HFFc6 (cell line): ENCODE data around the gene ATXN1. TPM values are rescaled to one million over a fixed set of nuclear protein-coding genes. Genes with fewer than 3 reads are reported as not detected.
"Not testable (repeated sequence)": the region's sequence is repeated elsewhere in the genome, so short reads cannot be mapped to it uniquely, and the experiment has no call there.

ENCODE experiments used
- DNase-seq: peaks from one replicate; pipeline ENCODE4 v3.0.0-alpha.2; 2018
- H3K27ac Mint-ChIP-seq: 2 replicates; pipeline ENCODE4 v1.8.0; 2020; ENCODE audit warnings: mild to moderate bottlenecking, mixed read lengths
- H3K27me3 Mint-ChIP-seq: 2 replicates; pipeline ENCODE4 v1.8.0; 2021; ENCODE audit warnings: mild to moderate bottlenecking, moderate library complexity, mixed read lengths; ENCODE audit not compliant: insufficient read depth
- H3K36me3 Mint-ChIP-seq: 2 replicates; pipeline ENCODE4 v1.8.0; 2021; ENCODE audit warnings: low read depth, mixed read lengths
- H3K4me1 Mint-ChIP-seq: 2 replicates; pipeline ENCODE4 v1.8.0; 2020; ENCODE audit warnings: low read depth, mixed read lengths
- H3K4me3 Mint-ChIP-seq: 2 replicates; pipeline ENCODE4 v1.8.0; 2020; ENCODE audit warnings: mild to moderate bottlenecking, moderate library complexity, mixed read lengths
- H3K9me3 Mint-ChIP-seq: 2 replicates; pipeline ENCODE4 v1.8.0; 2020; ENCODE audit warnings: mild to moderate bottlenecking, mixed read lengths
- total RNA-seq, 6 experiments: library from RNA; stranded (reverse); fragmentation: NEBNext Ultra II Directional; extraction: Animal tissue kit (Norgen Biotek cat#: 25700); gene quantifications; 2 replicates in 1 of 6; 3 replicates in 5 of 6; pipeline ENCODE4 v1.2.3, GENCODE V29; 2021
- TF ChIP-seq, protein P1 (sequence below): fragments of 200-600 bp; sonication (generic); IDR thresholded peaks from 2 replicates; pipeline ENCODE4 v1.5.0; 2021; ENCODE audit warnings: antibody characterized with exemption, mild to moderate bottlenecking

ATXN1 gene
- total RNA-seq, 6 experiments from 2014 or later = 28.2 to 41.5 (median 30.5) TPM

DNA sequence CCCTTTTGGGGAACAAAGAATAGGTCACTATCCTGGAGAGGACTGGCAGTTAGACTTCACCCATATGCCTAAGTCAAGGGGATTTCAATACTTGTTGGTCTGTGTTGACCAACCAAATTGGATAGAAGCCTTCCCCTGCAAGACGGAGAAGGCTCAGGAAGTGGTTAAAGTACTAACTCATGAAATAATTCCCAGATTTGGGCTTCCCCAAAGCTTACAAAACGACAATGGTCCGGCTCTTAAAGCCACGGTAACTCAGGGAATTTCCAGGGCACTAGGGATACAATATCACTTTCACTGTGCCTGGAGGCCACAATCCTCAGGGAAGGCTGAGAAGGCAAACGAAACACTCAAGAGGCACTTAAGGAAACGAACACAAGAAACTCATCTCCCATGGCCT, 299.8 kb downstream of the ATXN1 start:
- H3K27me3 Mint-ChIP-seq = peaks cover 16% of the 10 kb centered on the region
- no peaks in the 10 kb centered on the region for H3K4me1 Mint-ChIP-seq
- H3K36me3 Mint-ChIP-seq = peaks cover 34% of the 10 kb centered on the region
- H3K9me3 Mint-ChIP-seq = peaks cover 3% of the 10 kb centered on the region; the same call in 1 of the 2 replicates
- no peak overlapping the region for H3K27ac Mint-ChIP-seq
- H3K4me3 Mint-ChIP-seq = no peak overlapping the region
- TF ChIP-seq, protein P1, sequence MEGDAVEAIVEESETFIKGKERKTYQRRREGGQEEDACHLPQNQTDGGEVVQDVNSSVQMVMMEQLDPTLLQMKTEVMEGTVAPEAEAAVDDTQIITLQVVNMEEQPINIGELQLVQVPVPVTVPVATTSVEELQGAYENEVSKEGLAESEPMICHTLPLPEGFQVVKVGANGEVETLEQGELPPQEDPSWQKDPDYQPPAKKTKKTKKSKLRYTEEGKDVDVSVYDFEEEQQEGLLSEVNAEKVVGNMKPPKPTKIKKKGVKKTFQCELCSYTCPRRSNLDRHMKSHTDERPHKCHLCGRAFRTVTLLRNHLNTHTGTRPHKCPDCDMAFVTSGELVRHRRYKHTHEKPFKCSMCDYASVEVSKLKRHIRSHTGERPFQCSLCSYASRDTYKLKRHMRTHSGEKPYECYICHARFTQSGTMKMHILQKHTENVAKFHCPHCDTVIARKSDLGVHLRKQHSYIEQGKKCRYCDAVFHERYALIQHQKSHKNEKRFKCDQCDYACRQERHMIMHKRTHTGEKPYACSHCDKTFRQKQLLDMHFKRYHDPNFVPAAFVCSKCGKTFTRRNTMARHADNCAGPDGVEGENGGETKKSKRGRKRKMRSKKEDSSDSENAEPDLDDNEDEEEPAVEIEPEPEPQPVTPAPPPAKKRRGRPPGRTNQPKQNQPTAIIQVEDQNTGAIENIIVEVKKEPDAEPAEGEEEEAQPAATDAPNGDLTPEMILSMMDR = no peak
- DNase-seq = no peak

DNA sequence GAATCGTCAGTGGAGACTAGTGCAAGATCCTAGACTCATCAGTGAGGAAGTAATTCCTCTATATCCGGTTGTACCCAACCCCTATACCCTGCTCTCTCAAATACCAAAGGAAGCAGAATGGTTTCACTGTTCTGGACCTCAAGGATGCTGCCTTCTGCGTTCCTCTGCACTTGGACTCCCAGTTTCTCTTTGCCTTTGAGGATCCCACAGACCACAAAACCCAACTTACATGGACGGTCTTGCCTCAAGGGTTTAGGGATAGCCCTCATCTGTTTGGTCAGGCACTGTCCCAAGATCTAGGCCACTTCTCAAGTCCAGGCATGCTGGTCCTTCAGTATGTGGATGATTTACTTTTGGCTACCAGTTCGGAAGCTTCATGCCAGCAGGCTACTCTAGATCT, 301.8 kb downstream of the ATXN1 start:
- H3K36me3 Mint-ChIP-seq = peaks cover 34% of the 10 kb centered on the region
- H3K4me1 Mint-ChIP-seq, H3K9me3 Mint-ChIP-seq, DNase-seq, H3K4me3 Mint-ChIP-seq, H3K27me3 Mint-ChIP-seq, H3K27ac Mint-ChIP-seq: not testable (repeated sequence)

DNA sequence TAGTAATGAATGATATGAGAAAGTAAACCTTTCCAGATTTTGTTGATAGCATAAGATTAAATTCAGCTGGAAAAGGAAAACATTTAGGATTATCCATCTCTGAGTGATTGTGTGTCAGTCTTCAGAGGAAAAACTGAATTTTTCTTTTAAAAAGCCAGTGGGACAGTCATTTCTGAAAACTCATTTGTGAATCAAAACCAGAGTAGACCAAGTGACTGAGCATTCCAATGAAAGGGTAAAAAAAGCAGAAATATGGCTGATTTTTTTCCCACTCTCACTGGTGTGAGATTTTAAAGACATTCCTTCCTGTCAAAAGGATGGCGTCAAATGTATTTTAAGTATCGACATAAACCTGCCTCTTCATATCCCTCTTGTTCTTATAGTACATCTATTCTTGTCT, 308.9 kb downstream of the ATXN1 start:
- Mint-ChIP-seq H3K27ac (peak overlapping the region; percentile 91; the same call in 1 of the 2 replicates), H3K4me3 (no peak overlapping the region), H3K36me3 (peaks cover 17% of the 10 kb centered on the region), H3K9me3 (peaks cover 7% of the 10 kb centered on the region; the same call in 1 of the 2 replicates), H3K27me3 (peaks cover 3% of the 10 kb centered on the region; the same call in 1 of the 2 replicates), H3K4me1 (peaks cover 55% of the 10 kb centered on the region)
- DNase-seq = no peak
- TF ChIP-seq, protein P1 = no peak

DNA sequence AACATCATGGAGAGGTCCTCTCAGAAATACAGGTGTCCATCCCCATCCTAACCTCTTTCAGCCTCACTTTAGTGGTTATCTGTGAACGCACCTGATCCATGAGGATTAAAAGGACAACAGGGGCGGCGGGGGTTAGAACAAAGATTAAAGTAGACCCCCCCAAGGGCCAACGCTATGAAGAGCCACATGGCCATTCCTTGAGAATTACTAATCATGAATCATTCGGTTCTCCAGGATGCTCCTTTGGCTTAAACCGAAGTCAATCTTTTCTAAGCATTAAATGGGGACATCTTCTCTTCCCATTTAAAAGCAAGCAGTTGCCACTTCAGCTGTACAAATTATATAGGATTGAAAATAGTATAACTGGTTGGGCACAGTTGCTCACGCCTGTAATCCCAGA, 310.4 kb downstream of the ATXN1 start:
- TF ChIP-seq, protein P1 = no peak
- Mint-ChIP-seq H3K27me3 (peaks cover 3% of the 10 kb centered on the region), H3K27ac (peak overlapping the region; percentile 91)

DNA sequence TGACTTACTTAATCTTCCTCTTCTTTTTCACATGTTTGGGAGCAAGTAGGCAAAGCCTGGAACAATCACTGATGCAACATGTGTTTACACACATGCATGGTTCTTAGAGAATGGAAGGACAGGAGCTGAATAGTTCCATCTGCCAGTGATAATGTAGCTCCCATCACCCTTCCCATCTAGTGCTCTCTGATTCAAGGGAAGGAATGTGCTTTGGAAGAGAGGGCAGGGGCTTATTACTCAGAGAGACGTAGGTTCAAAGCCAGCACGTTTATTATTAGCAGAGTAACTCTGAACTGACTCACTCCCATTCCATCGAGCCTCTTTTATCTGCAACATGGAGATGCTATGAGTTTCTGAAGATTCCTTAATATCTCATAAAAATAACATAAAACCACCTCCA, 311.0 kb downstream of the ATXN1 start:
- Mint-ChIP-seq H3K4me3 (peak overlapping the region; percentile 48), H3K36me3 (no peaks in the 10 kb centered on the region; the same call in 1 of the 2 replicates), H3K27me3 (peaks cover 3% of the 10 kb centered on the region), H3K27ac (peak overlapping the region; percentile 91), H3K4me1 (peaks cover 65% of the 10 kb centered on the region), H3K9me3 (no peaks in the 10 kb centered on the region)
- DNase-seq = peak; percentile 95
- TF ChIP-seq, protein P1 = no peak

More for the DNA sequence above, 310.4 kb downstream of the ATXN1 start:
- H3K4me1 Mint-ChIP-seq = peaks cover 65% of the 10 kb centered on the region
- H3K36me3 Mint-ChIP-seq = peaks cover 3% of the 10 kb centered on the region
- DNase-seq = peak; percentile 62
- peak overlapping the region; percentile 55 for H3K4me3 Mint-ChIP-seq
- H3K9me3 Mint-ChIP-seq = no peaks in the 10 kb centered on the region

DNA sequence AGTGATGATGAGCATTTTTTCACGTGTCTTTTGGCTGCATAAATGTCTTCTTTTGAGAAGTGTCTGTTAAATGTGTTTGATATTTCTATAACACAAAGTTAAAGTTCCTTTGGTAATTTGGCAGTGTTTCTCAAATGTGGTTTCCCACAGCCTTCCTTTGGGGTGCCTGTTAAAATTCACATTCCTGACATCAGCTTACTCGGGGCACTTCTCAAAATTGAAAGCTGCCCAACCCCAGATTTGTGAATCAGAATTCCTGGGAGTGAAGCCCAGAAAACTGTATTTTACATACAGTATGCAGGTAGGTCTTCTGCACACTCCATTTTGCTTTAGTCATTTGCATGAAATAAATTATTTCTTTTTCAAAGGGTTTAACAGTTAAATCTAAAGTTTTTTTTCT, 315.0 kb downstream of the ATXN1 start:
- H3K4me1 Mint-ChIP-seq = peaks cover 60% of the 10 kb centered on the region
- peaks cover 3% of the 10 kb centered on the region for H3K27me3 Mint-ChIP-seq
- H3K27ac Mint-ChIP-seq = peak overlapping the region; percentile 51; the same call in 1 of the 2 replicates
- TF ChIP-seq, protein P1 = no peak
- H3K4me3 Mint-ChIP-seq = peak overlapping the region; percentile 31; the same call in 1 of the 2 replicates
- H3K36me3 Mint-ChIP-seq = no peaks in the 10 kb centered on the region; the same call in none of the 2 replicates
- DNase-seq = peak; percentile 8
- H3K9me3 Mint-ChIP-seq = no peaks in the 10 kb centered on the region
